Prostate gland (tissue), 2 donors: ENCODE results near the gene PAK1.
"Not testable (repeated sequence)": the region's sequence is repeated elsewhere in the genome, so short reads cannot be mapped to it uniquely, and the experiment has no call there.

Experiments
- CTCF ChIP-seq, 4 experiments: fragments of 200-600 bp in 2 of 4; fragments of 450-650 bp in 2 of 4; sonication (generic) in 2 of 4; IDR thresholded peaks; 1 replicate in 3 of 4; 2 replicates in 1 of 4; pipeline ENCODE4 v1.5.1; 2016 to 2019; ENCODE audit warnings: antibody characterized with exemption in 4 of 4, mild to moderate bottlenecking in 2 of 4, moderate library complexity in 2 of 4
- POLR2A ChIP-seq: fragments of 450-650 bp; IDR thresholded peaks from one replicate; pipeline ENCODE4 v1.6.1; 2016; ENCODE audit warnings: antibody characterized with exemption, mild to moderate bottlenecking
- POLR2AphosphoS5 ChIP-seq: sonication (generic); formaldehyde crosslinking; IDR thresholded peaks from one replicate; pipeline ENCODE4 v1.6.1; 2017; ENCODE audit warnings: antibody characterized with exemption

- TF ChIP-seq CTCF (IDR thresholded peaks at IDR 0.05); POLR2A; POLR2AphosphoS5: not testable (repeated sequence)
Observed at GRCh38 chr11:77385255-77385771, 88.6 kb downstream of the PAK1 start.
